GM12891 (cell line): ENCODE data around the gene USP30. TPM values are rescaled to one million over a fixed set of nuclear protein-coding genes. Genes with fewer than 3 reads are reported as not detected.

Experiments used
- DNase-seq: peaks from one replicate; pipeline ENCODE4 v3.0.0; 2011; ENCODE audit warnings: low spot score; ENCODE audit not compliant: insufficient read length
- FAIRE-seq: peaks from 2 replicates; lab custom pipeline; 2011; peaks lifted over from hg19 to GRCh38; lab: Jason Lieb, UNC
- PAX5 ChIP-seq: IDR thresholded peaks from 2 replicates; pipeline ENCODE4 v1.6.1; 2011; ENCODE audit warnings: low read length, moderate library complexity, mild to moderate bottlenecking; ENCODE audit not compliant: insufficient read depth, severe bottlenecking
- POLR2A ChIP-seq: IDR thresholded peaks from 2 replicates; pipeline ENCODE4 v1.6.1; 2011; ENCODE audit warnings: low read depth, low read length, control low read depth
- POLR2AphosphoS5 ChIP-seq: IDR thresholded peaks from 2 replicates; pipeline ENCODE4 v1.6.1; 2011; ENCODE audit warnings: low read depth, low read length, control low read depth
- POU2F2 ChIP-seq: IDR thresholded peaks from 2 replicates; pipeline ENCODE4 v1.6.1; 2011; ENCODE audit warnings: low read depth, mild to moderate bottlenecking, control low read depth, low read length, moderate library complexity
- SPI1 ChIP-seq: IDR thresholded peaks from 2 replicates; pipeline ENCODE4 v1.6.1; 2011; ENCODE audit warnings: low read depth, low read length, control low read depth
- TAF1 ChIP-seq: IDR thresholded peaks from 2 replicates; pipeline ENCODE4 v1.6.1; 2011; ENCODE audit warnings: low read depth, low read length, control low read depth
- polyA plus RNA-seq: library from polyadenylated mRNA; unstranded; fragments of >200 nt; gene quantifications from one replicate; pipeline ENCODE4 v1.2.1, GENCODE V29; 2012; ENCODE audit warnings: low read depth, missing spikeins, inconsistent platforms; ENCODE audit not compliant: missing spikeins

USP30 gene
- 3.3 TPM for polyA plus RNA-seq

- FAIRE-seq (peak; percentile 81), DNase-seq (peak; percentile 81)
- peak; percentile 47; the same call in 1 of the 2 replicates for TF ChIP-seq TAF1
- peak; percentile 82; the same call in 1 of the 2 replicates for TF ChIP-seq POU2F2
- TF ChIP-seq SPI1, result no peak
Measured at GRCh38 chr12:109052414-109053323, at the start of gene USP30. TSS of gene USP30 (plus strand) at chr12:109052576. CDS start at chr12:109052679, 103 bp downstream.

DNA sequence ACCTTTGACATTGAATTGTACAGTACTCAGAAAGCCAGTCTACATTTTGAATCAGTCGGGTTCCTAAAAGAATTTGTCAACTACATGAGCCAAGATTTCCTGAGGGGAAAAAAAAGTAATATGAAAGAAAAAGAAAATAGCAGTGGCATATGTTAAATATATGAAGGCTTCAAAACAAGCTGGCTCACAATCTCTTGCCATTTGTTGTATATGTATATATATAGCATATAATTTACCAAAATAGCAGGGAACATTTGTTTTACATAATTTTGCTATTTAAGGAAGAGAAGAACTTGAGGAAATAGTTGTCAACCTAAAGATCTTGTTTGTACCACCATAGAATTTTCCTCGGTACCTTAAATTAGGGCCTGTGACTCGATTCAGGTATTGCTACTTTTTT is 48.4 kb upstream of the USP30 start:
- TF ChIP-seq PAX5 (no peak), POU2F2 (no peak), POLR2AphosphoS5 (no peak), POLR2A (no peak), SPI1 (no peak), TAF1 (no peak)
- DNase-seq, result no peak
- no peak for FAIRE-seq

- FAIRE-seq (no peak), DNase-seq (no peak)
- TF ChIP-seq POU2F2 (no peak), PAX5 (no peak), TAF1 (no peak), POLR2AphosphoS5 (no peak), POLR2A (no peak), SPI1 (no peak)
Measured at GRCh38 chr12:109009766-109010165, 42.6 kb upstream of the USP30 start.

DNA sequence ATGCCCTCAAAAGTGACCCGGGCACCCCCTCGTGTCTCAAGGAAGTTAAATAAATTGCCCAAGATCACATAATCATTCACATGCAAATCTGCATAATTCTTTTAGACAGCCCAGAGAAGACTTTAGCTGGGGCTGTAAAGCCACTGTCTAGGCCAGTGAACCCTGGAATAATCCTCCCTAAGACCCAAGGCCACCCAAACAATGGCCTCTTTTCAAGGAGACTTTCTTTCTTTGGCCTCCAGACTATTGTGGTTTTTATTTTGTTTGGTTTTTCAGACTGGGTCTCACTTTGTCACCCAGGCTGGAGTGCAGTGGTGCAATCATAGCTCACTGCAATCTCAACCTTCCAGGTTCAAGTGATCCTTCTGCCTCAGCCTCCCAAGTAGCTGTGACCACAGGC is 42.1 kb upstream of the USP30 start:
- TF ChIP-seq POU2F2 (no peak), POLR2A (no peak), SPI1 (no peak), PAX5 (no peak), POLR2AphosphoS5 (no peak), TAF1 (no peak)
- no peak for DNase-seq

DNA sequence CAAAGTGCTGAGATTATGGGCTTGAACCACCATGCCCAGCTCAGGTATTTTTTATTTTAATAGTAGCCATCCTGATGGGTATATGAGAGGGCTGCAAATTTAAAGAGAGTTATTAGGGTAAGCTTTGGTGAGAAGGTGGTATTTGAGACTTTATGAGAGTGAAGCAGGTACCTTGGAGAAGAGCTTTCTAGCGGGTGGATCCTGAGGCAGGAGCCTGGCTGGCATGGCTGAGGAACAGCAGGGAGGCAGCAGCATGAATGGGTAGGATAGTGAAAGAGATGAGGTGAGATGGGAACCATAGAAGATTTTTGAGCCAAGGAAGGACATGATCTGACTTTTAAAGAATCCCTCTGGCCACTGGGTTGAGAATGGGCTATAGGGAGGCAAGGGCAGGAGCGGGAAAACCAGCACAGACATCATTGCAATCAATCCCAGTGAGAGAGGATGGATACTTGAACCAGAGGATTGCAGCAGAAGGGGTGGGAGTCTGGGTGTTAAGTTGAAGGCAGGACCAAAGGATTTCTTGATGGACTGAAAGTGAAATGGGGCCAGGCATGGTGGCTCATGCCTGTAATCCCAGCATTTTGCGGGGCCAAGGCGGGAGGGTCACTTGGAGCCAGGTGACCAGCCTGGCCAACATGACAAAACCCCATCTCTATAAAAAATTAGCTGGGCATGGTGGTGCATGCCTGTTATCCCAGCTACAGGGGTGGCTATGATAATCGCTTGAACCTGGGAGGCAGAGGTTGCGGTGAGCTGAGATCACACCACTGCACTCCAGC is 37.2 kb upstream of the USP30 start:
- no peak for DNase-seq
- FAIRE-seq, result no peak
- no peak for TF ChIP-seq TAF1
- TF ChIP-seq SPI1, result no peak
- no peak for TF ChIP-seq POLR2AphosphoS5
- no peak for TF ChIP-seq POLR2A
- TF ChIP-seq PAX5, result no peak
- TF ChIP-seq POU2F2, result no peak

More for the DNA sequence above, 42.1 kb upstream of the USP30 start:
- no peak for FAIRE-seq

DNA sequence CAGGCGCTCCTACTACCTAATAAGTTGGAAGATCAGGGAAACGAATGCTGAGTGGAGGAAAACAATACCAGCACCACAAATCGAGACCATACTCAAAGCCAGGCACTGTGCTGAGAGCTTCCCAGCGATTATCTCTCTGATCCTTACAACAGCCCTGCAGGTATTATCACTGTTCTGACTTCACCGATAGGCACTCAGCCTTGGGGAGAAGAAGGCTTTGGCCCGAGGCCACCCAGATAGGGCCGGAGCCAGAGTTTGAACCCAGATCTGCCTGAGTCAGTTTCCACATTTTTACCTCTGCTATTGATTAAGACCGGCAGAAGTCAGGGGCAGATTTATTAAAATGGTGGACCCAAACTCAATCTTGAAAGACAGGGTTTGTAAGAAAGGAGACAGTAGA is 36.4 kb upstream of the USP30 start:
- TF ChIP-seq POLR2A, result no peak
- no peak for TF ChIP-seq POLR2AphosphoS5
- TF ChIP-seq TAF1, result no peak
- TF ChIP-seq POU2F2, result no peak
- TF ChIP-seq PAX5, result no peak
- no peak for DNase-seq
- no peak for FAIRE-seq

DNA sequence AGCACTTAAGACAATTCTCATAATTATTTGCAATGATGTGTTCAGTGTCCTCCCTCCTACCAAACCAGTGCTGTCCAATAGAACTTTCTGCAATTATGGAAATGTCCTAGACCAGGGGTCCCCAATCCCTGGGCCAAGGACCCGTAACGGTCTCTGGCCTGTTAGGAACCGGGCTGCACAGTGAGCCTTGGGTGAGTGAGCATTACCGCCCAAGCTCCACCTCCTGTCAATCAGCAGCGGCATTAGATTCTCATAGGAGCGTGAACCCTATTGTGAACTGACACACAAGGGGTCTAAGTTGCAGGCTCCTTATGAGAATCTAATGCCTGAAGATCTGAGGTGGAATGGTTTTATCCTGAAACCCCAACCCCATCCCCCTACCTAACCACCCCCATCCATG is 35.4 kb upstream of the USP30 start:
- DNase-seq, result no peak
- no peak for TF ChIP-seq POLR2A
- no peak for TF ChIP-seq TAF1
- no peak for TF ChIP-seq PAX5
- no peak for TF ChIP-seq POU2F2
- no peak for TF ChIP-seq SPI1
- no peak for TF ChIP-seq POLR2AphosphoS5
- no peak for FAIRE-seq

DNA sequence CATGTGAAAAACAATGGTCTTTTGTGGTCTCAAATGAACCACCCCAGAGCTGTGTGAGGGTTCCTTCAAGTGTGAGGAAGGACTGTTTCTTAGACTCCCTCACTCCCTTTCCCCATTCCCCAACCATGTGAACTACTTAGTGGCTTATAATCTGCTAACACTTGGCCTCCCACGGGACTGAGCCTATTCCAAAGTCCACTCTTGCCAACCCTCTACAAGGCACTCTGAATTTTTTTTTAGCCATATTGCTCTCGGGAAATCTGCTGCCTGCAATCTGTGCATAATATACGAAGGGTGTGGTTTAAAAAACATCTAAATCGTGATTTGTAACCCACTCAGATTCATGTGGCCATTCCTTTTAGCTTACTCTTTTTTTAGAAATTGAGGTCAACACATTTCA is 34.1 kb upstream of the USP30 start:
- FAIRE-seq, result no peak
- TF ChIP-seq POLR2A (no peak), PAX5 (no peak), SPI1 (no peak), TAF1 (no peak), POLR2AphosphoS5 (no peak)

GRCh38 chr12:109020146-109020795 is 32.1 kb upstream of the USP30 start:
- TF ChIP-seq POU2F2, result no peak
- no peak for TF ChIP-seq TAF1
- TF ChIP-seq POLR2AphosphoS5, result no peak
- TF ChIP-seq POLR2A, result no peak
- no peak for TF ChIP-seq SPI1
- TF ChIP-seq PAX5, result no peak
- FAIRE-seq (no peak), DNase-seq (no peak)

More for the DNA sequence above, 34.1 kb upstream of the USP30 start:
- no peak for DNase-seq
